HTR-8/SVneo (cell line): Measurements from ENCODE around the gene ANKRD13C.

Experiments
- DNase-seq: peaks from one replicate; pipeline ENCODE4 v3.0.0; 2011; ENCODE audit warnings: low spot score, mixed read lengths; ENCODE audit not compliant: insufficient read length
- FAIRE-seq: peaks from 2 replicates; lab custom pipeline; 2011; peaks lifted over from hg19 to GRCh38; lab: Jason Lieb, UNC

Gene ANKRD13C

GRCh38 chr1:70224954-70225353 is 129.6 kb downstream of the ANKRD13C start:
- FAIRE-seq (no peak), DNase-seq (no peak)

GRCh38 chr1:70222716-70223235 is 131.7 kb downstream of the ANKRD13C start:
- FAIRE-seq (no peak), DNase-seq (no peak)

GRCh38 chr1:70221238-70222121 is 133.0 kb downstream of the ANKRD13C start, which contains the start of gene SRSF11:
TSS of gene SRSF11 (plus strand) at chr1:70221380. CDS start at chr1:70221637, 257 bp downstream.
- peak; percentile 85 for DNase-seq

GRCh38 chr1:70220517-70221237 is 133.8 kb downstream of the ANKRD13C start:
- DNase-seq, result no peak
- no peak for FAIRE-seq

More at GRCh38 chr1:70221238-70222121, 133.0 kb downstream of the ANKRD13C start, which contains the start of gene SRSF11:
- FAIRE-seq, result peak; percentile 48

- FAIRE-seq (no peak), DNase-seq (no peak)
These were observed 134.5 kb downstream of the ANKRD13C start for GRCh38 chr1:70220015-70220414.

GRCh38 chr1:70211541-70211940 is 143.0 kb downstream of the ANKRD13C start:
- FAIRE-seq, result no peak
- DNase-seq, result no peak

- FAIRE-seq, result no peak
These were observed 143.7 kb downstream of the ANKRD13C start for GRCh38 chr1:70210820-70211219.

More at GRCh38 chr1:70210820-70211219, 143.7 kb downstream of the ANKRD13C start:
- no peak for DNase-seq
